Activated CD4-positive, alpha-beta T cell treated with anti-CD3 and anti-CD28 coated beads, Interleukin-2, amount 50 U/mL, for 4 hours (primary cell): ENCODE measurements around the gene SPDYC.

Source experiments
- DNase-seq, 2 experiments: peaks; one replicate each; pipeline ENCODE4 v3.0.0-alpha.2; 2020

Gene SPDYC, protein sequence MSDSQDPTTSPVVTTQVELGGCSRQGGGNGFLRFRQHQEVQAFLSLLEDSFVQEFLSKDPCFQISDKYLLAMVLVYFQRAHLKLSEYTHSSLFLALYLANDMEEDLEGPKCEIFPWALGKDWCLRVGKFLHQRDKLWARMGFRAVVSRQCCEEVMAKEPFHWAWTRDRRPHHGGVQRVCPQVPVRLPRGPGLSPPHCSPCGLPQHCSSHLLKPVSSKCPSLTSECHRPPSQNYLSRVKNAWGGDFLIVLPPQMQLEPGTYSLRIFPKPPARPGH

DNA sequence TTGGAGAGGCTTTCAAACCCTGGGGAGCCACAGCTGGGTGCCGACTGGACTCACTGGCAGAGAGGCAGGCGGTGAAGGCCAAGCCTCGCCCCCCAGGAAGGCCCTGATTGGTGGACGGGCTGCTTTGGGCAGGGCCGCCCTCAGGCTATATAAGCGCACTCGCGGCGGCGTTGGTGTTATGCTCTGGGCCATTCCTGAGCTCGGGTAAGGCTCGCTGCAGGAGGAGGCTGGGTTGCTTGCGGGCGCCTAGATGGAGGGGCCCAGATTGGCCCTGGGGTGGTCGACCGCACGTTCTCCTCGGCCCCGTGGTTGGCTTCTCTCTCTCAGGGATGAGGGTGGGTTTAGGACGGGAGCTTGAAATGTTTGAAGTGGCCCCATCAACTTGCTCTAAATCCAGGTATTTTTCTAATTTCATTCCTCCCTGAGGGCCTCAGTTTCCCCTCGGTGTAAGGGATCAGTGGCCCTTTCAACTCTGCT is at the start of gene SPDYC:
SPDYC (plus strand) TSS at position 176 of the 477 bp plus-strand sequence. CDS start 1,125 bp downstream, outside the sequence.
- no peak for DNase-seq

DNA sequence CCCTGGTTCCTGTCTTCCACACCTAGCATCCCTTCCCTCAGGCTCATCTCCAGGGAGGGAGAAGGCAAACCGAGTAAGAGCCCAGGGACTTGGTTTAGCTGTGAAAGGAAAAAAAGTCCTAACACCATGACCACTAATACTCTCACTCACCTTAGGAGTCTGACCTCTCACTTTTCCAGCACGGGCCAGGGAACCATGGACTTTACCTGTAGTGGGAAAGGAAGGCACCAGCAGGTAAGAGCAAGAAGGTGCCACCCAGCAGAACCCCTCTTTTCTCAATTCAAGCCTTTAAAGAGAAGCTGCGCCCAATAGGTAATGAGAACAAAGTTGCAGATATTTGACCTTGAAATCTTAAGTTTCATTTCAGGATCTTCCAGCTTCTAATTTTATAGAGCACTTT is 49.2 kb upstream of the SPDYC start:
- DNase-seq = no peak

DNA sequence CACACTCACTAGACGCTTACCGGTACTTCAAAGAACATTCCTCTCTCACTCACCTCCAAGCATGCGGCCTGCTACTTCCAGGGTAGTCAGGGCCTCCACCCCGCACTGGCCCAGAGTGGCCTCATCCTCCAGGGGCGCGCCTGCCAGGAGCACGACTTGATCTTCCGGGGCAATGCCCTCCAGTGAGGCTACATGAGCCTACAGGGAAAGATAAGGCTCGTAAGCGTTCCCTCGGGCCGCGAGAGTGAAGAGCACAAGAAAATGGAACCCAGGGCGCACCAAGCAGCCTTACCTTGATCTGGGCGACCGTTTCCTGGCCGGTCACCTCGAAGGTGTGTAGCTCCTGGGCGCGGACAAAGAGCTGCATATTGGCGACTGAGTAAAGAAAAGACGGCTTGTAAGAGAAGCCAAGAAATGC is 48.6 kb upstream of the SPDYC start:
- no peak for DNase-seq

DNA sequence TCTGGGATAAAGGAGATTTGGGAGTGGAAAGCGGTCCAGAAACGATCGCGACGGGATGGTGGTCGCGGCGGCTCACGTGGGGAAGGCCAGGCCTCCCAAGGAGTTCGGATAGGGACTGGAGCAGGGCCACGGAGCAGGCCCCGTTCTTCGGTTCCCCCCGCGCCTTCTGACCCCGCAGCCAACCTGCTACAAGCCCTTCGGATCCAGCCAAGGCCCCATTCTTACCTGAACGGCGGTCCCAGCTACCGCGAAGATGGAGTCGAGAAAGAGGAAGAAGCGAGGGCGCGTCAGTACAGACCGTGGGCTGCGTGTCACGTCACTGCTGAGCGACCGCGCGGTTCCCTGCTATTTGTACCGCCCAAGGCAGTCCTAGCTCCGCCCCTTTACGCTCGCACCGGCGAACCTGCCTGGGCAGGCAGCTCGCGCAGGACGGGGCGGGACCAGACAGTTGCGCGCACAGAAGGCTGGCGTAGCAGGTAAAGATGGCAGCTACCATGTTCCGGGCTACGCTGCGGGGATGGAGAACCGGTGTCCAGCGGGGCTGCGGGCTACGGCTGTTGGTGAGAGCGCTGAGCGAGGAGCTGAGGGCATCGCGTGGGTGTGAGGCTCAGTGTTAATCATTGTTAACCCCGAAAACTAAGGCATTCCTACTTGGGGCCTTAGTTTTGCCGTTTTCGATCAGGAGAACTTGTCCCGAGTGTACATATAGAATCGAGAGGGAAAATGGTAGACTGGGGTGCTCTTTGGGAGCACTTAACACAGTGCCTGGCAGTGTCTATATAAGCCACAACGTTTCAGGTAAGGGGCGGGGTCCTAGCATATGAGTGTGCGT is 48.0 kb upstream of the SPDYC start, which contains the start of the genes FAU and MRPL49:
FAU (minus strand) TSS at position 270 of the 832 bp plus-strand sequence. CDS start 321 bp downstream, outside the sequence.
MRPL49 (plus strand) TSS at position 457 of the 832 bp plus-strand sequence; CDS start at position 483, 26 bp downstream.
- DNase-seq = peak; percentile 98 to 99

DNA sequence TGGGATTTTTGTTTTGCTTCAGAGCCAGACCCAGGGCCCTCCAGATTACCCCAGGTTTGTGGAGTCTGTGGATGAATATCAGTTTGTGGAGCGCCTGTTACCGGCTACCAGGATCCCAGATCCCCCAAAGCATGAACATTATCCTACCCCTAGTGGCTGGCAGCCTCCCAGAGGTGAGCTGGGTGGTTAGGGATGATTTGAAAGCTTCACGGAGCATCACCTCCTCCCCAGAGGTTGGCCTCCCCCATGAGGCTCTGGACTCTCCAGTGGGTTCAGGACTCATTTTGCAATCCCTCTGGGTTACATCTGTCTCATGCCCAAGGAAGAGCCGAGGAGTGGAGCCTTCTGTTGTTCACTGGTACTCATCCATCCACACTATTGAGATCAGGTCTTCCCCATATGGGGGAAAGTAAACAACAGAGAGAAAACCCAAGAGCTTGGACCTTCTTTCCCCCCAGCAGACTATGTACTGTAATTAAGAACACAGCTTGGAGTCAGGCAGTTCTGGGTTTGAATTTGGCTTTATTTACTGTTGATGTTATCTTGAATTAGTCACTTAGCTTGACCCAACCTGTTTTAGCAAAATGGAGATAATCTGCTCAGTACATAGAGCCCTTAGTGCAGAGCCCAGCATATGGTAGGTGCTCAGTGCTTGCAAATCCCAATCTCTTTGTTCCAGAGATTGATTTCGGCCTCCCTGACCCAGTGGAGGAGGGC is 45.4 kb upstream of the SPDYC start:
- DNase-seq = no peak

DNA sequence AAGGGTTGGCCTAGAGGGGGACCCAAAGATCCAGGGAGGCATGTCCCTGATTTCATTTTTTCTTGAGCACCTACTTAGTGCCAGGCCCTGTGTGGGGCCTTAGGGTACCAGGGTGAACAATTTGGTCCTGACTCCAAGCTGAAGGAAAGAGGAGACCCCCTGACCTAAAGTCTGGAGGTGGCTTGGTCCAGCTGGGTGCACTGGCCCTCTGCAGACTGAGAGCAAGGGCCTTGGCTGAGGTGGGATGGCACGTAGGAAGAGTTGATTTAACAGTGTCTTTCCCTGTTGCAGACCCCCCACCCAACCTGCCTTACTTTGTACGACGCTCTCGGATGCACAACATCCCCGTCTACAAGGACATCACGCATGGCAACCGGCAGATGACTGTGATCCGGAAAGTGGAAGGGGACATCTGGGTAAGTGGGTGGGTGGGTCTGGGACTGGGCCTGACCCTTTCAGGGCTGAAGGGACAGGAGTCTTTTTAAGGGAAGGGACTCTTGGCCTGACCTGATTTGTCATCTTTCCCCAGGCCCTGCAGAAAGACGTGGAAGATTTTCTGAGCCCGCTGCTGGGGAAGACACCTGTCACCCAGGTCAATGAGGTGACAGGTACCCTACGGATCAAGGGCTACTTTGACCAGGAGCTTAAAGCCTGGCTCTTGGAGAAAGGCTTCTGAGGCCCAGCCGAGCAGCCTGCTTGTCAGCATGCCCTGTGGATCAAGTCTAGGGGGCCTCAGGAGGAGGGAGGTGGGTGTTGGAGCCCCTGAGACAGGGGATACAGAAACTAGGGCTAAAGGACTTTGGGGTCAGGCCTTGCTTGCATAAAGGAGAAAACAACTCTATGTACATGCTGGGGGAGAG is 44.6 kb upstream of the SPDYC start:
- no peak for DNase-seq

DNA sequence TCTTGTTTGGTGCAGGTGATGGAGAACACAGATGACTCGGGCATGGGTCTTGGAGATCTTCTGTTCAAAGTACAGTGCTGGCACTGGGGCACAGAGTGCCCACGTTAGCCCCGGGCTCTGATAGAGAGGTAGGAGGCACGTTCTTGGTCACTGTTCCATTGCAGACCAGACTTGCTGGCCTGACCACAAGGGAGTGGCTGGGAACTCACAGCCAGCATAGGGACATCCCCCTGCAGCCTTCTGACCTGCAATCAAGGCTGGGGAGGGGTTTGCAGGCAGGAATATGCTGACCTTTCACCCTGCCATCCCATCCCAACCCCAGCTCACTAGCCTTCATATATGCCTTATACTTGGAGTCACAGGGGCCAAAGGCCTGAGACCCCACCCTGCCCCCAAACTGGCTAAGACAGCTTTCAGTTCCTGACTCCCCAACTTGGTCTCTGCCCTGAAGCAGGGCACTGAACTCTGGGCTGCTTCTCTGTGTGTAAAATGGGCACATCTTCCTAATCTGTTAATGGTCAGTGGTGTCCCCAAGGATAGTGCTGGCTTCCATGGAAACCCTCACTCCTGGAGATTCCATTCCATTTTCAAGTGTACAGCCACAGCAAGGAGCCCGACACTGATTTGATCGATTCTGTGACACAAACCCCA is 43.3 kb upstream of the SPDYC start:
- no peak for DNase-seq

DNA sequence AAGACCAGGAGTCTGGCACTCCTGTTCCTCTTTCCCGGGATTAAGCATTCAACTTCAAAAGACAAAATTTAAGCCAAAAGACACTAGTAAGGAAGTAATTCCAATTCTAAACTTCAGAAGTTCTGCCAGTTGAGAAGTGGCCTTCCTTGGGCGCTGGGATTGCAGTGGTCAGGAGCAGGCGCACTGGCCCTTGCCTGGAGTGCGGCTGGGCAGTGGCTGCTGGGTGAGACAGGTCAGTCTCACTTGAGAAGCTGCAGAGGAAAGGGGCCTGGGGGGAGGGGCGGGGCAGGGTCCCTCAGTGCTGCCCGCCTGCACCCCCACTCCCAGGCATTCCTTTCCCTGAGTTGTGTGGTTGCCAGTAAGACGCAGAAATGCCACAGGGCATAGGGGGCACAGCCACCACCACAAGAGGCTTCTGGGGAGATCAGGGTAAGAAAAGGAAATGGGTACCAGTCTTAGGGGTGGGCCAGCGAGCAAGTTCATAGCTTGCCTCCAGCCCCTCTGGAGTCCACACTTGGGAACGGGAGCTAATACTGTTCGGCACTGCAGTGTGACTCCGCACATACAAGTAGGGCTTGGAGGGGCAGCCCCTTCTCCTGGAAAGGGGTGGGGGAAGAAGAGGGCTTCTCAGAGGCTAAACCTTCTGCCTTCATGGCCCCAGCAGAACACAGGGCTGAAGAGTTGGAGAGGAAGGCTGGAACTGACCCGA is 42.4 kb upstream of the SPDYC start:
- no peak for DNase-seq

DNA sequence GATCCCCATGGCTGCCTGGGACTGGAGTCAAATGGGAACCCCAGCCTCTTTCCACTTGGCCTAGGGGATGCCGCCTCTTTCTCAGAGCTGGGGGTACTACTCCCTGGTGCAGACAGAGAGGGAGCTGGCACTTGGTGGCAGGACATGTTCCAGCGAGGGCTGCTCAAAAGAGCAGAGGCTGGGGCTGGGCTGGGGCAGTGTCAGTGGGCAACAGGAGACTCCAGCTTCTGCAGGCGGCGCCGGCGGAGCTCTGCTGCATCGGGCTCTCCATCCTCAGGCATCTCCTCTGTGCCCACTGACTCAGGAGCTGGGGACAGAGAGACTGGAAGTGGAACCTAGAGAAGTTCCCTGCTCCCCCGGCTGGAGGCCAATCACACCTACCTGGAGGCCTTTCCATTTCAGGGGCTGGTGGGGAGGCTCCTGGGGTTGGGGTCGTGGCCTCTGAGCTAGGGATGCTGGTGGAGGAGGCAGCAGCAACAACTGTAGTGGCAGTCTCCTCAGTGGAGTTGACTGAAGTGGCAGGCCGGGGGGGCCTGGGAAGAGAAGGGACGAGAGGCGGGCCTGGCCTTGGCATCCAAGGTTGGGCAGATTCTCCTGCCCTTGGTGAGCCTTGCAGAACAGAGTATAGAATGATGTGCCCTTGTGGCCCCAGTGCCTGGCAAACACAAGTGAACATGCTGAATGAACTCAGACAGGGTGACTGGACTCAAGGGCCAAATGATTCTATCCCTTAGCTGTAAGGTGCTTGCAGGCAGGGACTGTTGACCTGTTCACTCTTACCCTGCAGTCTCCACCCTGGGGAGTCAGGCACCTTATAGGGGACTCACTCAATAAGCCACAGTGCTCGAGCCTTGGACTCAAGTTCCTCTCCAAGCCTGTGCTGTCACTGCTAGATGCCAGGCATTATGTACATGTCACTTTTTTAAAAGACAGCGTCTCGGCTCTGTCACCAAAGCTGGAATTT is 41.6 kb upstream of the SPDYC start:
- DNase-seq = no peak

DNA sequence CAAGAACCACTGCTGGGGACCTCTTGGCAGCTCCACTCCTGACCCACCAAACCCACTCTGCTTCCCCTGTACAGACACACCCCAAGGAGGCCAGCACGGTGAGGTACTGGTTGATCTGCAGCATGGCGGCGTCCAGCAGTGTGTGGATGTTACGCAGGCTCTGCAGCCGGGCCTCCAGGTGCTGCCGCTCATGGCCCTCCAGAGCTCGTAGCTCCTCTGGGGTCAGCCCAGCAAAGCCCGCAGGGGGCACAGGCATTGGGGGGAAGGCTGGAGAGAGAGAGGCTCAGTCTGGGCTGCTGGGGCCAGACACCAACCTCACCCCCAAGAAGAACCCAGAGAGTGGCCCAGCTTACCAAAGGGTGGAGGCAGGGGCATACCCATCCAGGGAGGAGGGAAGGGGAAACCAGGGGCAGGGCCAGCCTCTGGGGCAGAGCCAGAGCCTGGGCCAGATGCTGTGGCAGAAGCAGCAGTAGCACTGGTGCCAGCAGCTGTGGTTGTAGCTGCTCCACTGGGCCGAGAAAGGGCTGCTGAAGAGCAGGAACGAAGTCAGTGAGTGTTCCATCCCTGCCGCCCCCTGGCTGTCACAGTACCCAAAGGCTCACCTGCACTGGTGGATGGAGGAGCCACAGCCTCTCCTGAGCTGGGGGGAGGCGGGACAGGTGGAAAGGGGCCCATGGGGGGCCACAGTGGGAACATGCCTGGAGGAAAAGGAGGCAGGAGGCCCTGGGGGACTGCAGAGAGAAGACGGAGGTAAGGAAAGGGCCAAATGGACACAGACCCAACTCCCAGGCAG is 40.2 kb upstream of the SPDYC start:
- no peak for DNase-seq

DNA sequence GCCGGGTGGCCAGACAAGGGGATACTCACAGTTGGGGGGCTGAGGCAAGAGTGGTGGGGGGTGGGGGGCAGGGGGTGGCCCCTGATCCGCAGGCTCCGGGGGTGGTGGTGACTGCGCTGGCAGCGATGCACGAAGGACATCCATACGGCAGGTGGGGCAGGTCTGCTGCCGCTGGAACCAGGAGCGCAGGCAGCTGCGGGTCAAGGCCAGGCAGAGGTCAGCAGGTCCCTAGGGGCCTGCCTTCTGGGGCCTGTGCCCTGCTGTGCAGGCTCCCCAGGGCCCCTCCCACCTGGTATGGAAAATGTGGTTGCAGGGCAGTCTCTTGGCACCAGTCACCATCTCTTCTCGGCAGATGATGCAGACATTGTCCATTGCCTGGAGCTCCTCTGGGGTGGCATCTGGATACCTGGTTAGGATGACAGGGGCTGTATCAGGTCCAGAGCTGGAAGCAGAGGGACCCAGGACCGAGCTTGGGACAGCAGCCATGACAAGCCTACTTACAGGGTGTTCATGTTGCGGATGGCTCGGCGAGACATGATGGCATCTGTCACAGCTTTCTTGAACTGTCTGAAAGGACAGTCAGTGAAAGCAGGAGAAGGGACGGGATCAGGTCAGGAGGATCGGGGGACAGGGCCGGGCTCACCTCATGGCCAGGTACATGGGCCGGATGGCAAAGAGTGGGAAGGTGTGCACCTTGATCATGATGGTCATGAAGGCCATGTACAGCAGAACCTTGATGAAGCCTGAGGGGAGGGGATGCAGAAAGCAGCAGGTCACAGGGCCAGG is 39.2 kb upstream of the SPDYC start:
- DNase-seq = no peak

DNA sequence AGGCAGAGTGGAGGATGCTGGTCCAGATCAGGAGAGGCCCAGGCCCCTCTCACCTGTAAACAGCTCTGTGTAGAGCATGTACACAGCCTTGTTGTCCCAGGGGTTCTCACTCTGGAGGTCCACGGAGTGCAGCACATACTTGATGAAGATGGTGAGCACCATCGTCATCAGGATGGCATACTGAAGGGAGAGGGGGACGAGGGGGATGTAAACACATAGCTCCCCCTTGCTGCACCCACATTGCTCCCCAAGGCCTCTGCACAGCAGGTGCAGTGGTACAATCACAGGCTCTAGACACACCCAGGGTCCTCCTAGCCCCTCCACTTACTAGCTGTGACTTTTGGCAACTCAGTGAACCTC is 38.6 kb upstream of the SPDYC start:
- no peak for DNase-seq

DNA sequence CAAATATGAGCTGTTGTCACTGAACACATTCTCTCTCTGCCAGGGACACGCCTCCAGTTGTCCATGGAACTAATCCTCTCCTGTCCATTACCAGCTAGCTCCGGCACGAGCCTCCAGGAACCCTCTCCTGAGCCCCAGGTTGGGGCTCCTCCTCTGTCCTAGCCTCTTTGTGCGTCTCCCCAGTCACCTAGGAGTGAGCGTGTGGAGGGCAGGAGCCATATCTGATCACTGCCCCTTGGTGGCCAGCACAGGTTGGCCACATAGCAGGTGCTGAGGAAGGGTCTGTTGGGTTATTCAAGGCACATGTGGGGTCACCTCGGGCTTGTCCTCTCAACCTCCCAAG is 38.2 kb upstream of the SPDYC start:
- no peak for DNase-seq

DNA sequence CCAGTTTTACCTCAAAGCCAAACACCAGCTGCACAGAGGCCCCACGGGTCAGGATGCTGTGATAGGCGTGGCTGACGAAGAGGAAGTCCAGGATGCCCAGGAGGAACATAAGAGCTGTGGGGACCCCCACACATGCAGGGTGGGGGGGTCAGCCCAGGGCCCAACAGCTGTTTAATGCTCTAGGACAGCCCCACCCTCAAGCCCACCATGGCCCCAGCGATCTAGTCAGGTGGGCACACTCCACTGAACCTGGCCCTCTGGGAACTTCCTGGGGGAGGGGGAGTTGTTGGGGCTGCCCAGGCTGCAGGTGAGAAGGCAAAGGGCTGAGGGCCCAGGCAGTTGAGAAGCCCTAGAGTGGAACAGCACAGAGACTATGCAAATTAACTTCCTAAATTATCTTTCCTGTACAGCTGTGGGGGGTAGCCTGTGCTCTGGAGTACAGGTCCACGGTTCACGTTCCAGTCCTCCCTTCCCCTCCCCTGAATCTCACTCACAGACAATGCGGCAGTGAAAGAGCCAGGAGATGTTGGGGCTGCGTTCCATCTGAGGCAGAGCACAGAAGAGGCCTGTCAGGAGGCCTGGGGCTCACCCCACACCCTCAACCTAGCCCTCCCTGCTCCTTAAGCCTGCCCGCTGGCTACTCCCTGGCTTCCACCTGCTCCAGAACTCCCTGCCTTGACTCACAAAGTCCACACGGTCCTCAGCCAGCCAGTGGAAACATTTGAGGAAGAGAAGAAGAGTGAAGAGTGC is 37.6 kb upstream of the SPDYC start:
- DNase-seq = no peak

DNA sequence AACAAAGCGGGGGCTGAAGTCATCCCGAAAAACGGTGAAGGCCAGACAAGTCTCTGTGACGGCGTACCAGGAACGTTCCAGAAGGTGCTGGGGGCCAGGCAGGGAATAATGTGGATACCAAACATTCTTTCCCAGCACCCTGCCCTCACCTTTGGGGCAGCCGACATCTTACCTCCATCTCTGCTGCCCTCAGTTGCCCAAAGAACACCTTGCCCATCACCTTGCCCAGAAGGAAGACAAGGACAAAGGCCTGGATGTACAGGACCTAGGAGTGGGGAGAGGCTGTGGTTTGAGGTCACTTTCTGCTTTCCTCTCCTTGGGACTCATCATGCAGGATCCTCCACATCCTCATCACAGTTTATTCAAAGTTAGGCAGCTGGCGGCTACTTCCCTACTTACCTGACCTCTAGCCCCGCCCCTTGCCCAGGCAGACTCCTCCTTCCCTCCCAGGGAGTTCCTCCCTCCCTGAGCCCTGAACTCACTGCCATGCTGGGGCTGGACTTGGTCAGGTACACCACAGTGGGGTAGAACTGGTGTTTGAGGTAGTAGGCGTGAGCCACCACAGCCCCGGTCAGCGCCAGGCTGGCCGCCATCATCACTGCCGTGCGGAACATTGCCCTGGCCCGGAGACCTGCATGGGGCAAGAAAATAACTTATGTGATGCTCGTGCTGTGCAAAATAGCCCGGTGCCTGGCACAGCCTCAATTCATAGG is 36.9 kb upstream of the SPDYC start:
- peak in 1 of 2 experiments; percentile 38 for DNase-seq

DNA sequence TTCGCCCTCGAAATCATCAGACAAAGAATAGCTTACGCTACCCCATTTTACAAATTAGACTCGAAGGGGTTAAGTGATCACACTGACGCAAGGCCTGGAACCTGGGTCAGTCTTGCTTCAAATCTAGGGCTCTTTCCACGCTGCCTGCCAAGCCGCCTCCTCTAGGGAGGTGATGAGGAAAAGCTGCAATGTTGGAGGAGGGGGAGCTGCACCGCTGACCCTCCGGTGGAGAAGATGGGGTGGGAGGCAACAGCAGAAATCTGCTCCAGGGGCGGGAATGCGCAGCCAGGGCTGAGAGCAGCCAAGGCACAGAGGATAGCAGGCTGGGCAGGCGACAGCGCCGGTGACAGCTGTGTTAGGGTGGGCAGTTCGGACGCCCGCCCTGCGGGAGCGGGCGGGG is 36.3 kb upstream of the SPDYC start:
- no peak for DNase-seq
